Stimulated activated memory B cell treated with anti-CD40 and anti-IgM and Interleukin-4, amounts not matched to agents 10 μg/mL and 1 μg/mL and 100 μg/mL, for 72 hours (primary cell): ENCODE data around the gene FGF19.

Source experiments
- ATAC-seq: fragments of 150-1000 bp; cut with Tn5 transposase; 2 replicates; pipeline ENCODE4 v1.10.0; 2021
- H3K27ac Mint-ChIP-seq: one replicate; pipeline ENCODE4 v1.8.0; 2022; ENCODE audit warnings: mild to moderate bottlenecking, mixed read lengths
- H3K27me3 Mint-ChIP-seq: one replicate; pipeline ENCODE4 v1.8.0; 2022; ENCODE audit warnings: mixed read lengths
- H3K36me3 Mint-ChIP-seq: one replicate; pipeline ENCODE4 v1.8.0; 2022; ENCODE audit warnings: mixed read lengths
- H3K4me1 Mint-ChIP-seq: one replicate; pipeline ENCODE4 v1.8.0; 2022; ENCODE audit warnings: mixed read lengths
- H3K4me3 Mint-ChIP-seq: one replicate; pipeline ENCODE4 v1.8.0; 2022; ENCODE audit warnings: mild to moderate bottlenecking, moderate library complexity, mixed read lengths
- H3K9me3 Mint-ChIP-seq: one replicate; pipeline ENCODE4 v1.8.0; 2022; ENCODE audit warnings: mixed read lengths

Gene FGF19

GRCh38 chr11:69652999-69653398, 50.8 kb downstream of the FGF19 start:
- Mint-ChIP-seq H3K27ac (no peak overlapping the region), H3K4me1 (peaks cover 9% of the 10 kb centered on the region), H3K4me3 (no peak overlapping the region), H3K36me3 (peaks cover 15% of the 10 kb centered on the region), H3K27me3 (no peaks in the 10 kb centered on the region), H3K9me3 (no peaks in the 10 kb centered on the region)
- ATAC-seq: no peak

GRCh38 chr11:69651834-69652620, 51.8 kb downstream of the FGF19 start:
- Mint-ChIP-seq H3K36me3 (peaks cover 15% of the 10 kb centered on the region), H3K9me3 (no peaks in the 10 kb centered on the region), H3K4me3 (no peak overlapping the region), H3K27me3 (no peaks in the 10 kb centered on the region), H3K4me1 (peaks cover 15% of the 10 kb centered on the region), H3K27ac (no peak overlapping the region)
- ATAC-seq: no peak

- no peak overlapping the region for H3K27ac Mint-ChIP-seq
- peaks cover 15% of the 10 kb centered on the region for H3K36me3 Mint-ChIP-seq
- no peak for ATAC-seq
- no peaks in the 10 kb centered on the region for H3K9me3 Mint-ChIP-seq
- no peaks in the 10 kb centered on the region for H3K27me3 Mint-ChIP-seq
- peaks cover 14% of the 10 kb centered on the region for H3K4me1 Mint-ChIP-seq
- no peak overlapping the region for H3K4me3 Mint-ChIP-seq
Observed at GRCh38 chr11:69650832-69651344, 52.9 kb downstream of the FGF19 start.

- H3K4me1 Mint-ChIP-seq: peaks cover 14% of the 10 kb centered on the region
- no peak overlapping the region for H3K4me3 Mint-ChIP-seq
- H3K27ac Mint-ChIP-seq: no peak overlapping the region
- H3K9me3 Mint-ChIP-seq: no peaks in the 10 kb centered on the region
- ATAC-seq: no peak
- H3K36me3 Mint-ChIP-seq: peaks cover 15% of the 10 kb centered on the region
- no peaks in the 10 kb centered on the region for H3K27me3 Mint-ChIP-seq
Observed at GRCh38 chr11:69650081-69650831, 53.6 kb downstream of the FGF19 start.

- no peak for ATAC-seq
- H3K9me3 Mint-ChIP-seq: no peaks in the 10 kb centered on the region
- no peak overlapping the region for H3K27ac Mint-ChIP-seq
- peaks cover 14% of the 10 kb centered on the region for H3K4me1 Mint-ChIP-seq
- no peaks in the 10 kb centered on the region for H3K27me3 Mint-ChIP-seq
- H3K4me3 Mint-ChIP-seq: no peak overlapping the region
- H3K36me3 Mint-ChIP-seq: peaks cover 15% of the 10 kb centered on the region
Observed at GRCh38 chr11:69649576-69649900, 54.3 kb downstream of the FGF19 start.

- Mint-ChIP-seq H3K4me1 (peaks cover 16% of the 10 kb centered on the region), H3K4me3 (no peak overlapping the region), H3K36me3 (peaks cover 15% of the 10 kb centered on the region), H3K27me3 (no peaks in the 10 kb centered on the region), H3K9me3 (no peaks in the 10 kb centered on the region), H3K27ac (no peak overlapping the region)
- ATAC-seq: no peak
Observed at GRCh38 chr11:69648679-69649575, 54.9 kb downstream of the FGF19 start.
